Activated T-helper 17 cell treated with anti-CD3 and anti-CD28 coated beads, Interleukin-2, amount 50 U/mL, for 72 hours (primary cell): ENCODE measurements around the gene CCDC7. TPM values are rescaled to one million over a fixed set of nuclear protein-coding genes. Genes with fewer than 3 reads are reported as not detected.
"Not testable (repeated sequence)": the region's sequence is repeated elsewhere in the genome, so short reads cannot be mapped to it uniquely, and the experiment has no call there.

Experiments
- ATAC-seq: fragments of 150-1000 bp; cut with Tn5 transposase; replicated peaks from 2 replicates; pipeline ENCODE4 v1.10.0; 2021; ENCODE audit warnings: mild to moderate bottlenecking, moderate library complexity
- H3K27ac Mint-ChIP-seq: one replicate; pipeline ENCODE4 v1.8.0; 2022; ENCODE audit warnings: mixed read lengths
- H3K27me3 Mint-ChIP-seq: one replicate; pipeline ENCODE4 v1.8.0; 2022; ENCODE audit warnings: mixed read lengths
- H3K36me3 Mint-ChIP-seq: one replicate; pipeline ENCODE4 v1.8.0; 2022; ENCODE audit warnings: low read depth, mild to moderate bottlenecking, mixed read lengths
- H3K4me1 Mint-ChIP-seq: one replicate; pipeline ENCODE4 v1.8.0; 2022; ENCODE audit warnings: mixed read lengths
- H3K4me3 Mint-ChIP-seq: one replicate; pipeline ENCODE4 v1.8.0; 2022; ENCODE audit warnings: mild to moderate bottlenecking, mixed read lengths
- H3K9me3 Mint-ChIP-seq: one replicate; pipeline ENCODE4 v1.8.0; 2022; ENCODE audit warnings: mixed read lengths
- total RNA-seq, 2 donors: library from RNA; stranded (reverse); gene quantifications; one replicate each; pipeline ENCODE4 v1.2.3, GENCODE V29; 2022

The CCDC7 gene
- 10 to 100 TPM; 14.6 to 53.7 TPM for total RNA-seq

- Mint-ChIP-seq H3K27ac (peak within 1 kb of the TSS; percentile 99), H3K4me1 (peaks cover 4% of the 10 kb centered on the region), H3K27me3 (no peaks in the 10 kb centered on the region), H3K9me3 (no peaks in the 10 kb centered on the region), H3K36me3 (peaks cover 13% of the 10 kb centered on the region), H3K4me3 (peak within 1 kb of the TSS; percentile 98)
- peak; percentile 98 for ATAC-seq
Measured at GRCh38 chr10:32445740-32446535, at the start of gene CCDC7. Gene CCDC7 (plus strand): TSS chr10:32446140. CDS start chr10:32451643, 5,503 bp downstream.

GRCh38 chr10:32397163-32397562 is 48.8 kb upstream of the CCDC7 start:
- not testable (repeated sequence) for H3K27ac Mint-ChIP-seq, H3K36me3 Mint-ChIP-seq, H3K27me3 Mint-ChIP-seq, ATAC-seq, H3K9me3 Mint-ChIP-seq, H3K4me1 Mint-ChIP-seq, H3K4me3 Mint-ChIP-seq

- H3K27me3 Mint-ChIP-seq, ATAC-seq, H3K4me1 Mint-ChIP-seq, H3K4me3 Mint-ChIP-seq, H3K27ac Mint-ChIP-seq, H3K36me3 Mint-ChIP-seq, H3K9me3 Mint-ChIP-seq: not testable (repeated sequence)
Measured at GRCh38 chr10:32399720-32400119, 46.2 kb upstream of the CCDC7 start.

GRCh38 chr10:32400961-32401360 is 45.0 kb upstream of the CCDC7 start:
- Mint-ChIP-seq H3K4me3 (no peak overlapping the region), H3K36me3 (no peaks in the 10 kb centered on the region), H3K9me3 (no peaks in the 10 kb centered on the region), H3K4me1 (no peaks in the 10 kb centered on the region), H3K27me3 (no peaks in the 10 kb centered on the region), H3K27ac (no peak overlapping the region)
- ATAC-seq = no peak

GRCh38 chr10:32402499-32402898 is 43.4 kb upstream of the CCDC7 start:
- no peak for ATAC-seq
- Mint-ChIP-seq H3K9me3 (no peaks in the 10 kb centered on the region), H3K27ac (no peak overlapping the region), H3K4me3 (no peak overlapping the region), H3K4me1 (no peaks in the 10 kb centered on the region), H3K36me3 (no peaks in the 10 kb centered on the region), H3K27me3 (no peaks in the 10 kb centered on the region)

- H3K4me3 Mint-ChIP-seq = no peak overlapping the region
- no peaks in the 10 kb centered on the region for H3K27me3 Mint-ChIP-seq
- H3K4me1 Mint-ChIP-seq = no peaks in the 10 kb centered on the region
- H3K27ac Mint-ChIP-seq = no peak overlapping the region
- no peaks in the 10 kb centered on the region for H3K9me3 Mint-ChIP-seq
- no peaks in the 10 kb centered on the region for H3K36me3 Mint-ChIP-seq
- ATAC-seq = no peak
Measured at GRCh38 chr10:32403091-32403490, 42.8 kb upstream of the CCDC7 start.

GRCh38 chr10:32408690-32409089 is 37.2 kb upstream of the CCDC7 start:
- no peaks in the 10 kb centered on the region for H3K9me3 Mint-ChIP-seq
- no peak overlapping the region for H3K27ac Mint-ChIP-seq
- H3K4me1 Mint-ChIP-seq = no peaks in the 10 kb centered on the region
- no peaks in the 10 kb centered on the region for H3K36me3 Mint-ChIP-seq
- no peak for ATAC-seq
- H3K4me3 Mint-ChIP-seq = no peak overlapping the region
- no peaks in the 10 kb centered on the region for H3K27me3 Mint-ChIP-seq

GRCh38 chr10:32409741-32410140 is 36.2 kb upstream of the CCDC7 start:
- peaks cover 5% of the 10 kb centered on the region for H3K4me1 Mint-ChIP-seq
- no peaks in the 10 kb centered on the region for H3K27me3 Mint-ChIP-seq
- no peak for ATAC-seq

GRCh38 chr10:32410569-32410968 is 35.4 kb upstream of the CCDC7 start:
- no peak for ATAC-seq

More at GRCh38 chr10:32409741-32410140, 36.2 kb upstream of the CCDC7 start:
- no peaks in the 10 kb centered on the region for H3K36me3 Mint-ChIP-seq
- no peak overlapping the region for H3K27ac Mint-ChIP-seq
- no peak overlapping the region for H3K4me3 Mint-ChIP-seq
- no peaks in the 10 kb centered on the region for H3K9me3 Mint-ChIP-seq

GRCh38 chr10:32411797-32412498 is 34.0 kb upstream of the CCDC7 start:
- H3K4me1 Mint-ChIP-seq = peaks cover 5% of the 10 kb centered on the region

More at GRCh38 chr10:32410569-32410968, 35.4 kb upstream of the CCDC7 start:
- Mint-ChIP-seq H3K4me1 (peaks cover 5% of the 10 kb centered on the region), H3K36me3 (no peaks in the 10 kb centered on the region), H3K27ac (no peak overlapping the region), H3K27me3 (no peaks in the 10 kb centered on the region), H3K4me3 (no peak overlapping the region), H3K9me3 (no peaks in the 10 kb centered on the region)

GRCh38 chr10:32412499-32412853 is 33.5 kb upstream of the CCDC7 start:
- no peaks in the 10 kb centered on the region for H3K9me3 Mint-ChIP-seq
- peaks cover 5% of the 10 kb centered on the region for H3K4me1 Mint-ChIP-seq
- H3K27me3 Mint-ChIP-seq = no peaks in the 10 kb centered on the region
- no peak for ATAC-seq
- H3K36me3 Mint-ChIP-seq = no peaks in the 10 kb centered on the region
- no peak overlapping the region for H3K27ac Mint-ChIP-seq
- no peak overlapping the region for H3K4me3 Mint-ChIP-seq

More at GRCh38 chr10:32411797-32412498, 34.0 kb upstream of the CCDC7 start:
- Mint-ChIP-seq H3K27ac (no peak overlapping the region), H3K27me3 (no peaks in the 10 kb centered on the region), H3K9me3 (no peaks in the 10 kb centered on the region), H3K4me3 (no peak overlapping the region), H3K36me3 (no peaks in the 10 kb centered on the region)
- ATAC-seq = no peak

- H3K4me1 Mint-ChIP-seq = peaks cover 5% of the 10 kb centered on the region
- H3K9me3 Mint-ChIP-seq = no peaks in the 10 kb centered on the region
- no peaks in the 10 kb centered on the region for H3K36me3 Mint-ChIP-seq
- H3K27ac Mint-ChIP-seq = peak overlapping the region; percentile 45
- H3K27me3 Mint-ChIP-seq = no peaks in the 10 kb centered on the region
- peak overlapping the region; percentile 13 for H3K4me3 Mint-ChIP-seq
- peak; percentile 99 for ATAC-seq
Measured at GRCh38 chr10:32413513-32413912, 32.4 kb upstream of the CCDC7 start.

- ATAC-seq = no peak
- no peak overlapping the region for H3K27ac Mint-ChIP-seq
Measured at GRCh38 chr10:32415361-32415760, 30.6 kb upstream of the CCDC7 start.

GRCh38 chr10:32417911-32418547 is 27.9 kb upstream of the CCDC7 start:
- H3K9me3 Mint-ChIP-seq = peaks cover 4% of the 10 kb centered on the region
- no peak overlapping the region for H3K4me3 Mint-ChIP-seq
- ATAC-seq = no peak
- no peaks in the 10 kb centered on the region for H3K27me3 Mint-ChIP-seq
- H3K27ac Mint-ChIP-seq = no peak overlapping the region
- no peaks in the 10 kb centered on the region for H3K36me3 Mint-ChIP-seq
- peaks cover 5% of the 10 kb centered on the region for H3K4me1 Mint-ChIP-seq

More at GRCh38 chr10:32415361-32415760, 30.6 kb upstream of the CCDC7 start:
- Mint-ChIP-seq H3K9me3 (no peaks in the 10 kb centered on the region), H3K4me3 (no peak overlapping the region), H3K4me1 (peaks cover 5% of the 10 kb centered on the region), H3K36me3 (no peaks in the 10 kb centered on the region), H3K27me3 (no peaks in the 10 kb centered on the region)

- Mint-ChIP-seq H3K27me3 (no peaks in the 10 kb centered on the region), H3K4me3 (no peak overlapping the region), H3K4me1 (peaks cover 5% of the 10 kb centered on the region), H3K36me3 (no peaks in the 10 kb centered on the region), H3K9me3 (peaks cover 7% of the 10 kb centered on the region), H3K27ac (no peak overlapping the region)
- no peak for ATAC-seq
Measured at GRCh38 chr10:32418572-32418971, 27.4 kb upstream of the CCDC7 start.
